Lower leg skin (tissue), 4 donors: ENCODE results near the gene FAM187B. TPM values are rescaled to one million over a fixed set of nuclear protein-coding genes. Genes with fewer than 3 reads are reported as not detected.

Experiments used
- DNase-seq, 2 donors: peaks; one replicate each; pipeline ENCODE4 v3.0.0-alpha.2; 2019; ENCODE audit warnings: low spot score in 2 of 2
- H3K4me3 ChIP-seq: fragments of 200-600 bp; sonication (generic); 2 replicates; pipeline ENCODE4 v1.5.1; 2017; ENCODE audit warnings: mild to moderate bottlenecking, low read depth; ENCODE audit not compliant: poor library complexity, severe bottlenecking
- CTCF ChIP-seq, 3 donors: fragments of 450-650 bp; IDR thresholded peaks; one replicate each; pipeline ENCODE4 v1.5.1; 2016; ENCODE audit warnings: antibody characterized with exemption in 3 of 3, mild to moderate bottlenecking in 3 of 3, moderate library complexity in 2 of 3
- POLR2A ChIP-seq, 2 donors: fragments of 450-650 bp; IDR thresholded peaks; one replicate each; pipeline ENCODE4 v1.6.1; 2016 to 2017; ENCODE audit warnings: antibody characterized with exemption in 2 of 2, mild to moderate bottlenecking in 1 of 2, moderate library complexity in 1 of 2
- WGBS, 2 donors: methylation state at CpG; one replicate each; pipeline ENCODE4 v1.1.5; 2018; 5-methylcytosine and 5-hydroxymethylcytosine counted together
- intact Hi-C: fragments of 100-400 bp; cut with DNase I; formaldehyde crosslinking; loops from one replicate; pipeline ENCODE4 v1.15.0; 2023; ENCODE audit warnings: low total_unique reads
- total RNA-seq, 4 donors: library from RNA; depleted of rRNA; stranded (reverse); fragments of >200 nt; gene quantifications; one replicate each; pipeline ENCODE4 v1.1.0, GENCODE V29; 2016

The FAM187B gene
- total RNA-seq, 4 donors from 2014 or later = not detected

GRCh38 chr19:35209646-35210045 is 18.9 kb downstream of the FAM187B start:
- no peak for TF ChIP-seq CTCF (IDR thresholded peaks at IDR 0.05)
- no peak for TF ChIP-seq POLR2A (IDR thresholded peaks at IDR 0.05)
- intact Hi-C loops = no loop called here
- no peak for DNase-seq
- 87 to 90% methylated on average over 4 of the region's 4 CpGs for WGBS, 2 donors
- H3K4me3 ChIP-seq = no peak overlapping the region

- intact Hi-C loops = no loop called here
- WGBS, 2 donors = 86 to 93% methylated on average over 8 of the region's 8 CpGs
- H3K4me3 ChIP-seq = no peak overlapping the region
- no peak for TF ChIP-seq POLR2A (IDR thresholded peaks at IDR 0.05)
- no peak for TF ChIP-seq CTCF (IDR thresholded peaks at IDR 0.05)
- no peak for DNase-seq
Observed at GRCh38 chr19:35208121-35208520, 20.4 kb downstream of the FAM187B start.

- H3K4me3 ChIP-seq = no peak overlapping the region
- DNase-seq = no peak
- WGBS, 2 donors = 83 to 85% methylated on average over 8 of the region's 8 CpGs
- intact Hi-C loops = no loop called here
- TF ChIP-seq CTCF (IDR thresholded peaks at IDR 0.05) = no peak
- TF ChIP-seq POLR2A (IDR thresholded peaks at IDR 0.05) = no peak
Observed at GRCh38 chr19:35207391-35207871, 21.1 kb downstream of the FAM187B start.

GRCh38 chr19:35206855-35207254 is 21.7 kb downstream of the FAM187B start:
- intact Hi-C loops = no loop called here
- 92 to 95% methylated on average over 1 of the region's 1 CpG for WGBS, 2 donors
- no peak overlapping the region for H3K4me3 ChIP-seq
- TF ChIP-seq CTCF (IDR thresholded peaks at IDR 0.05) (no peak), POLR2A (IDR thresholded peaks at IDR 0.05) (no peak)
- DNase-seq = no peak

- no peak for TF ChIP-seq POLR2A (IDR thresholded peaks at IDR 0.05)
- no peak for TF ChIP-seq CTCF (IDR thresholded peaks at IDR 0.05)
- intact Hi-C loops = no loop called here
- no peak for DNase-seq
- 46 to 50% methylated on average over 5 of the region's 5 CpGs for WGBS, 2 donors
- H3K4me3 ChIP-seq = no peak overlapping the region
Observed at GRCh38 chr19:35206379-35206778, 22.2 kb downstream of the FAM187B start.

- TF ChIP-seq CTCF (IDR thresholded peaks at IDR 0.05) = no peak
- WGBS, 2 donors = 81 to 86% methylated on average over 6 of the region's 6 CpGs
- intact Hi-C loops = no loop called here
- no peak for DNase-seq
- no peak overlapping the region for H3K4me3 ChIP-seq
Observed at GRCh38 chr19:35205733-35206323, 22.7 kb downstream of the FAM187B start.
